Loucy (cell line): ENCODE measurements around the gene PRKCE.

ENCODE experiments used
- CTCF ChIP-seq: fragments of 200-600 bp; sonication (generic); conservative IDR thresholded peaks from 2 replicates; pipeline ENCODE4 v1.5.1; 2014; ENCODE audit warnings: mild to moderate bottlenecking, antibody characterized with exemption, low read length
- EZH2phosphoT487 ChIP-seq: fragments of 200-600 bp; IDR thresholded peaks from 2 replicates; pipeline ENCODE4 v1.6.1; 2018; ENCODE audit warnings: antibody characterized with exemption, mild to moderate bottlenecking, moderate library complexity, borderline replicate concordance

- TF ChIP-seq CTCF: no peak
- TF ChIP-seq EZH2phosphoT487: no peak
Measured at GRCh38 chr2:45840481-45840880, 189.0 kb downstream of the PRKCE start.
